SIG-M5 treated with dmso at 0.1 percent for 504 hours (cell line): ENCODE measurements around the gene LAMA3.

Experiments
- DNase-seq: peaks from one replicate; lab custom pipeline; 2025; ENCODE audit not compliant: unreplicated experiment; lab: John Stamatoyannopoulos, UW

Gene LAMA3

GRCh38 chr18:23689031-23689615 lies at the start of gene LAMA3:
Gene LAMA3, plus strand, starts transcription at chr18:23689453. Its CDS starts 231 bp downstream, at chr18:23689684.
- peak; percentile 22 for DNase-seq

DNA sequence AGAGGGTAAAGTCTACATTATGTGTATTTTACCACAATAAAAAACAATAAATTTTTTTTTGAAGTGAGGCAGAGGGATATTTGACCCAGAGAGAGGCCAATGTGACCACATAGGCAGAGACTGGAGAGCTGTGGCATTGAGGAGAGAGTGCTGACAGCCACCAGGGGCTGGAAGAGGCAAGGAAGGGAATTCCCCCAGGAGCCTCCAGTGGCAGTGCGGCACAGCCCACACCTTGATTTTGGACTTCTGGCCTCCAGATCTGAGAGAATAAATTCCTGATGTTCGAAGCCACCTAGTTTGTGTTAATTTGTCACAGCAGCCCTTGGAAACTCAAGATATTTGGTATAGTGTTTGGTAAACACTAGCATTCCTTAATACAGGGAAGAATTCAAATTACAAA lies 49.2 kb upstream of the LAMA3 start:
- no peak for DNase-seq

GRCh38 chr18:23641143-23641720 lies 48.0 kb upstream of the LAMA3 start:
- no peak for DNase-seq

DNA sequence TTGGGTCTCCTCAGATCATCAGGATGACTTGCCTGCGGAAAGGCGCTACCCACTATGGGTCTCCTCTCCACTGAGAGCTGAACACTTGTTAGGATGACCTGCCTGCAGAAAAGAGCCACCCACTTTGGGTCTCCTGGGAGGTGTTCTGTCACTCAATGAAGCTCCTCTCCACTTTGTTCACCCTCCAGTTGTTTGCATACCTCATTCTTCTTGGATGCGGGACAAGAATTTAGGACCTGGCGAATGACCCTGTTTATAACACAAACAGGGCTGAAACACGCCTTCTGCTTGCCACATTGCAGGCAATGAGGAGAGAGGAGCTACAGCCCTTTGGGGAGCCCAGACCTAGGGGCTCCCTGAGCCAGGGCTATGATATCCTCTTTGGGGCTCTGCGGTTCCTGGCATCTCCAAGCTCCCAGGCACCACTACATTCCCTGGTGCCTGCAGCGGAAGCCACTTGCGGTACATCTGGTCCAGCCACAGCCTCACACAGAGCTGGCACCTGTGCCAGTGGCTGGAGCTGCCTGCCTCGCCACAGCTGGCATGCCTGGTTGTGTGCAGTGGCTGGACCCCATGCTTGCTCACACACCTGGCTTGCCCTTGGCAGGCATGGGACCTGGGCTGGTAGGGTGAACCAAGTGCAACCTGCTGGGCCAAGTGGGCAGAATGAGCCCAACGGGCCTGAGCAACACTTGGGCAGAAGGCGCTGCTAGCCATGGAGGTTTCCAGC lies 47.2 kb upstream of the LAMA3 start:
- no peak for DNase-seq

DNA sequence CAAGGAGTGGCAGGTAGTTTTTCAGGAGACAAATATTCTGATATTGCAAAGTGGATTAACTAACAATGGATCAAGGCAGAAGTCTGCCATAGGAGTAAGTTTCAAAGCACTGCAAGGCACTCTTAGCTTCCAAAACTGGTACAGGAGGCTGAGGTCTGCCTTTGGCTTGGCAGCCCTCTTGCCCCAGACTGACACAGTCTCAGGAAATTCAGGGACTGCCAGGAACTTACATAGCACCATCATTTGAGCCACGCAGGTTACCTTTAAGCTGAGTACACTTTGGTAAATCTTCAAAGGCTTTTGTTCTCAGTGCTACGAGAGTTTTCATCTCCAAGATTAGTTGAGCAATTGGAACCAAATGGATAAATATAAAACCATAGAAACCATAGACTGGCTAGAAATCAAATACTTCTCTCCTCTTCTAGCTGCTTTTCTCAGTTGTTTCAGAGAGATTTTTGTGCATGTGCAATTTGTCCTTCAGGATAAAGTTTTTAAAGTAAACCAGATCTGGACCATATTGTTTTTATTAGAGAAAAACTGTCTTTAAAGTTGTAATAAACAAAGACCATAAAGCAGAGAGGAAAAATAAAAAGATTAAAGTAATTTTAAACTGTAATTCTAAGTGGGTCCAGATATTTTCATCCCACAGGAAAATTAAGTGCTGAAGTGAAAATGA lies 45.3 kb upstream of the LAMA3 start:
- DNase-seq: no peak

DNA sequence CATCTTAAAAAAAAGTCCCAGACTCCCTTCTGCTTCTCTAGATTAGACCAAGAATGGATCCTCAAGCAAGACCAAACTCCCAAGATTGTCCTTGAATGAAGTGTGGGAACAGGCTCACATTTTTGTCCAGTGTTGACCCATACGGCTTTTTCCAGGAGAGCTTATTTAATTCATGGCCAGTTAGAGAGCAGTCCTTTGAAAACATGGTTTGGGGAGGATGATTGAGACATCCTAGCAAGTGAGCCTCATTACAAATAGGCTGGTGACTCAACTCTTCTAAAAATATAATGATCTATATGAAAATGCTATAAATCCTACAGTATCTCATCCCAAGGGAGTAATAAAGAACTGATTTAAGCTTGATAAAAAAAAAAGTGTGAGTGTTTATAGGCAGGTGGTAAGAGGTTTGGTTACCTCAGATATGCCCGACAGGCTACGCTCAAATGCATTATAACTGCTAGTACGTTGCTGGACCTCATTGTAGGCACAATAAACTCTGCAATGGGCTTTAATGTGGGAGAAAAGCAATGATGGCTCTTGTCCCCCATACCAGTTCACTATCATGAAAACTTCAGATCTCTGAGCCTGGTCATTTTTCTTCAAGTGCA lies 43.6 kb upstream of the LAMA3 start:
- no peak for DNase-seq

DNA sequence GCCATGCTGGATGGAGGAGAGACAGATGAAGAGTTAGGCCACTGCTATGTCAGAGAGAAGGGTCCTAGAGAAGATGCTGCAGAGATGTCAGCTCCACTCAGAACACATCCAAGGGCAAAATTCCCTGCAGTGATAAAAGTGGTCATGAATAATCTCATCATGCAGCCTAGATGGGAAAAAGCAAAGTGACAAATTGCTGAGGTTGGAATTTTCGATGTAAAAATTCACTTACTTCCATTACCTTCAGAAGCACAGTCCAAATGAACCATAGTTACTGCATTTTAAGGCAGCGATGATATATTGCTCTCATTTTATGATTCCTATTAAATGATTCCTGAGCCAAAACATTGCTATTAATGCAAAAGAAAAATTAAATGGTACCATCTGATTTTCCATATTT lies 43.0 kb upstream of the LAMA3 start:
- no peak for DNase-seq

- DNase-seq: no peak
Observed at GRCh38 chr18:23648456-23648855, 40.8 kb upstream of the LAMA3 start.

GRCh38 chr18:23648940-23649607 lies 40.2 kb upstream of the LAMA3 start:
- no peak for DNase-seq

DNA sequence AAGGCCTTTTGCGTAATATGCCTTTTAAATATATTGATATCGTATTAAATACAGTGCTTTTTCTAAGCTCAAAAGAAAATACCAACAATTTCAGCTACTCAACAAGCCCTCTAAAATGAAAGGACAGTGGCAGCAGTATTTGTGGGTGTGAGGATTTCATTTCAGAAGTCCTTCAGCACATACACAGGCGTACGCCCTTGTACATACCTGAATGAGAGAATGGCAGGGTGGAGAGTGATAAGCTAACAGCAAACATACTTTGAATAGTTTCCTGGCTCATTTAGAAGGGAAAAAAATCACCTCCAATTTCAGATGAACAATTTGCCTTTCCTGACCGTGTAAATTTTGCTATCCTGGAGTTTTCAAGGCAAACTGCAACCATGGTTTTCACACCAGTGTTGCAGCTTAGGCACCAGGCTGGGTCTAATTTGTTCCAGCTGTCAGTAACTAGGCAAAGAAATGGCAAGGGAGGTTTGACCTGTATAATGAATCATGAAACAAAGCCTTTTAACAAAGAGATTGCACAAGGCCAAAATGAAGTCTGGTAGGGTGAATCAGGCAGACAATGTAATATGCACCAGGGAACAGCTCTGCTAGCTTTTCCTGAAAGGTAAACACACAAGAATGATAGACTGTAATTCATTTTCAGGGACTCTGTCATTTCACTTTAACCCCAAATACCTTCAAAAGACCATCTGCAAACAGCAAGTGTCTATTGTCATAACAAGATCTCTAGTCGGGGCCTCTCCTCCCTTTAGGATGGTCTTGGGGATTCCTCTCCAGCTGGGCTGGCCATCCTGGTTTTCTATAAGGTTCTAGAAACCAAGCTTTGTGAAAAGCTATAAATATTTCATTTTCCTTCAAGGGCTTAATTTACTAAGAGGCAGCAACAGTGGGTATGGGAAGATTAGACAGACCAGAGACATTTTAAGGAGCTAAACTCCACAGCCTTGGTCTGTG lies 38.0 kb upstream of the LAMA3 start:
- no peak for DNase-seq

GRCh38 chr18:23652232-23652631 lies 37.0 kb upstream of the LAMA3 start:
- DNase-seq: no peak

- no peak for DNase-seq
Observed at GRCh38 chr18:23658285-23658684, 31.0 kb upstream of the LAMA3 start.

GRCh38 chr18:23661735-23662308 lies 27.4 kb upstream of the LAMA3 start:
- DNase-seq: no peak

DNA sequence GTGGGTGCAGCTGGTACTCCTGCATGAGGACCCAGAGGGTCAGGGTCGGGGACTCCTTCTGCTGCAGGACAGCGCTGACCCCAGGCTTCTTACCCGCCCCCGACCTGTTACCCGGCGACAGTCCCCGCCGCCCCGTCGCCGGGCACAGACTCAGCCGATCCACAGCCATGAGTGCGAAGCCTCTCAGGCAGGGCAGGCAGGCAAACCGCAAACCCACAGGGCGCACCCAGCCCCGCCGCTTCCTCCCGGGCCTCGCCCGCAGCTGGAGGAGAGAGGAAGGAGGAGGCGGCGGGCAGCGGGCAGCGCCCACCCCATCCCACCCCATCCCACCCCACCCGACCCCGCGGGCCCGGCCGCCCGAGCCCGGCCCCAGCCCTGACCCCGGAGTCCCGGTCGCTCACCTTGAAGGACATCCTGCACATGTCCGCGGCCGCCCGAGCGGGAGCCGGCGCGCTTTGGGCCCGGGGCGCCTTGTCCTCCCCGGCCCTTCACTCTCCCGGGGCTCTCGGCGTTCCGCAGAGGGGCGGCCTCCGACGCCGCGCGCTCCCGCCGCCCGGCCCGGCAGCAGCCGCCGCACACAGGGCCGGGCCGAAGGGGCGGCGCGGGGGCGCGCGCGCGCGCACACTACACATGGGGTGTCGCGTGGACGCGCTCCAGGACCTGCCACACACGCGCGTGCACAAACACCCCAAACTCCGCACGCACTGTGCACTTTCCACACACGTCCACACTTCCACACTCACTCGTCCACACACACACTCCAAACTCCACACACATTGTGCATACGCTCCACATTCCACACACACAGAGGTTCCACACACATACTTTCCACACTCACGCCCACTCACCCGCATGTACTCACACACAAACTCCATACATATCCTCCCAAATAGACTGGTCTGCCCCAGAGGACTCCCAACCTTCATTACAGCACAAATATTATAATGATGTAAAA lies 26.7 kb upstream of the LAMA3 start, which contains the start of gene ANKRD29:
ANKRD29 (minus strand) TSS at position 603 of the 955 bp plus-strand sequence; CDS start at position 422, 181 bp downstream.
- DNase-seq: peak; percentile 13

- no peak for DNase-seq
Observed at GRCh38 chr18:23664674-23665073, 24.6 kb upstream of the LAMA3 start.

DNA sequence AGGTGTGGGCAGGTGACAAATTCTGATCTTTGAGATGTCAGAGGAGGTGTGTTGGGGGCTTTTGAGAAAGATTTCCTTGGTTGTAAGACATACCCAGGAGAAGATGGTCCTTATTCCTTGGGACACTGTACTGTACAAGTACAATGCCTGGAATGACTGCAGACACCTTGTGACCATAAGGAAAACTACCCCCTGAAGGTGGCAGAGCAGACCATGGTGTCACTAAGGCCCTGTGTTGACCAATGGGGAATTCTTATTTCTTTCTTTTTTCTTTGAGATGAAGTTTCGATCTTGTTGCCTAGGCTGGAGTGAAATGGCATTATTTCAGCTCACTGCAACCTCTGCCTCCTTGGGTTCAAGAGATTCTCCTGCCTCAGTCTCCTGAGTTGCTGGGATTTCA lies 22.1 kb upstream of the LAMA3 start:
- no peak for DNase-seq

GRCh38 chr18:23668731-23669130 lies 20.5 kb upstream of the LAMA3 start:
- DNase-seq: no peak

DNA sequence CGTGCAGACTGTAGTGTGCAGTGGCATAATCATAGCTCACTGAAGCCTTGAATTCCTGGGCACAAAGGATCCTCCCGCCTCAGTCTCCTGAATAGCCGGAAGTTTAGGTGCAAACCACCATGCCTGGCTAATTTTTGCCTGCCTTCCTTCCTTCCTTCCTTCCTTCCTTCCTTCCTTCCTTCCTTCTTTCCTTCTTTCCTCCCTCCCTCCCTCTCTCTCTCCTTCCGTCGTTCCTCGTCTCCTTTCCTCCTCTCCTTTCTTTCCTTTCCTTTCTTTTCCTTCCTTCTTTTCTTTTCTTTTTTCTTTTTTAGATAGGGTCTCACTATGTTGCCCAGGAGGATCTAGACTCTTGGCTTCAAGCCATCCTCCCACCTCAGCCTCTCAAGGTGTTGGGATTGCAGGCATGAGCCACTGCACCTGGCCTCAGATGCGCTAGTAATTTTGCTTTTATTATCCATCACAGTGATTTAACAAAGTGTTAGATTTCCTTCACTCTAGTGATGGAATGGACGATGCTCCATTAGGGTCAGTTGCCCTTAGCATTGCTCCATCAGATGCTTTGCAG lies 20.0 kb upstream of the LAMA3 start:
- no peak for DNase-seq
